ENCODE measurements around the gene LRCH1. TPM values are rescaled to one million over a fixed set of nuclear protein-coding genes. Genes with fewer than 3 reads are reported as not detected.

The LRCH1 gene
- total and polyA plus RNA-seq, 2 donors (not counting 1 experiment from before 2014, with no cell fraction given): 12.0 to 12.4 TPM

- no peak overlapping the region for H3K27ac ChIP-seq (ENCODE audit: insufficient read depth, low read length)
- no peak for DNase-seq (ENCODE audit: low read depth in 2 of 2)
- H3K4me1 ChIP-seq (ENCODE audit: control insufficient read depth, extremely low read depth, insufficient read depth, low read length): peaks cover 4% of the 10 kb centered on the region
- H3K4me3 ChIP-seq (replicated peaks in 1 of 4; ENCODE audit: control extremely low read depth in 1 of 4, insufficient read depth in 1 of 4, low read depth in 3 of 4, low read length in 4 of 4): no peak overlapping the region
- H3K27me3 ChIP-seq (ENCODE audit: control insufficient read depth, insufficient read depth, low read length): no peaks in the 10 kb centered on the region
- no peak overlapping the region for H2AFZ ChIP-seq (ENCODE audit: low read length)
- TF ChIP-seq EZH2 (IDR thresholded peaks at IDR 0.05; ENCODE audit: low read length, missing control alignments): no peak
- TF ChIP-seq, protein P1, sequence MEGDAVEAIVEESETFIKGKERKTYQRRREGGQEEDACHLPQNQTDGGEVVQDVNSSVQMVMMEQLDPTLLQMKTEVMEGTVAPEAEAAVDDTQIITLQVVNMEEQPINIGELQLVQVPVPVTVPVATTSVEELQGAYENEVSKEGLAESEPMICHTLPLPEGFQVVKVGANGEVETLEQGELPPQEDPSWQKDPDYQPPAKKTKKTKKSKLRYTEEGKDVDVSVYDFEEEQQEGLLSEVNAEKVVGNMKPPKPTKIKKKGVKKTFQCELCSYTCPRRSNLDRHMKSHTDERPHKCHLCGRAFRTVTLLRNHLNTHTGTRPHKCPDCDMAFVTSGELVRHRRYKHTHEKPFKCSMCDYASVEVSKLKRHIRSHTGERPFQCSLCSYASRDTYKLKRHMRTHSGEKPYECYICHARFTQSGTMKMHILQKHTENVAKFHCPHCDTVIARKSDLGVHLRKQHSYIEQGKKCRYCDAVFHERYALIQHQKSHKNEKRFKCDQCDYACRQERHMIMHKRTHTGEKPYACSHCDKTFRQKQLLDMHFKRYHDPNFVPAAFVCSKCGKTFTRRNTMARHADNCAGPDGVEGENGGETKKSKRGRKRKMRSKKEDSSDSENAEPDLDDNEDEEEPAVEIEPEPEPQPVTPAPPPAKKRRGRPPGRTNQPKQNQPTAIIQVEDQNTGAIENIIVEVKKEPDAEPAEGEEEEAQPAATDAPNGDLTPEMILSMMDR (conservative IDR thresholded peaks at IDR 0.05 in 1 of 2, IDR thresholded peaks at IDR 0.05 in 1 of 2; ENCODE audit: low read depth in 1 of 2, low read length in 2 of 2): no peak
- H4K20me1 ChIP-seq (ENCODE audit: control insufficient read depth, extremely low read depth, insufficient read depth, low read length): no peaks in the 10 kb centered on the region
- no peak overlapping the region for H3K4me2 ChIP-seq (ENCODE audit: extremely low read depth, insufficient read depth, low read length)
- H3K36me3 ChIP-seq (ENCODE audit: control insufficient read depth, insufficient read depth, low read length): no peaks in the 10 kb centered on the region
- no peaks in the 10 kb centered on the region for H3K79me2 ChIP-seq (ENCODE audit: control insufficient read depth, insufficient read depth, low read length)
- no peak overlapping the region for H3K9ac ChIP-seq (ENCODE audit: insufficient read depth, low read length)
- H3K9me3 ChIP-seq (ENCODE audit: control insufficient read depth, insufficient read depth, low read depth, low read length): no peaks in the 10 kb centered on the region
Measured at GRCh38 chr13:46660857-46661256, 107.9 kb downstream of the LRCH1 start.

DNA sequence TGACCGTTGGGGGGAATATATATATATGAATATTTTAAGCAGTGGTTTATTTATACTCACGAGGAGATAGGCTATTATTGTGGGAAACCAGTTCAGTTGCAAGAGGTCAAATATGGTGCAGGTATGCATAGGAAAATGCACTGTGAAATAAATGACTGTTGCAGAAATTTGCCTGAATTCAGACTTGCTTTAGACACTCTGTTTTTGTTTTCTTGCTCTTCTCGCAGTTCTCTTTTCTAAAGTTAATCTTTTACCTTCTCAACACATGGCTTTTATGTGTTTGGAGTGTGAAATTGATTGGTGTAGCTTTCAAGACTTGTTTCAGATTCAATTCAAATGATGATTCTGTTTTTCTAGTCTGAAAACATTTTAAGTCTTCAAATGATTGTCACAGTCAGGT, 109.7 kb downstream of the LRCH1 start:
- no peak for DNase-seq (ENCODE audit: low read depth in 2 of 2)
- no peaks in the 10 kb centered on the region for H3K9me3 ChIP-seq (ENCODE audit: control insufficient read depth, insufficient read depth, low read depth, low read length)
- H3K36me3 ChIP-seq (ENCODE audit: control insufficient read depth, insufficient read depth, low read length): no peaks in the 10 kb centered on the region
- no peak overlapping the region for H3K9ac ChIP-seq (ENCODE audit: insufficient read depth, low read length)
- H3K4me2 ChIP-seq (ENCODE audit: extremely low read depth, insufficient read depth, low read length): no peak overlapping the region
- TF ChIP-seq, protein P1 (conservative IDR thresholded peaks at IDR 0.05 in 1 of 2, IDR thresholded peaks at IDR 0.05 in 1 of 2; ENCODE audit: low read depth in 1 of 2, low read length in 2 of 2): no peak
- TF ChIP-seq EZH2 (IDR thresholded peaks at IDR 0.05; ENCODE audit: low read length, missing control alignments): no peak
- H4K20me1 ChIP-seq (ENCODE audit: control insufficient read depth, extremely low read depth, insufficient read depth, low read length): no peaks in the 10 kb centered on the region
- no peak overlapping the region for H3K27ac ChIP-seq (ENCODE audit: insufficient read depth, low read length)
- H3K4me1 ChIP-seq (ENCODE audit: control insufficient read depth, extremely low read depth, insufficient read depth, low read length): peaks cover 5% of the 10 kb centered on the region
- H3K27me3 ChIP-seq (ENCODE audit: control insufficient read depth, insufficient read depth, low read length): no peaks in the 10 kb centered on the region
- H3K79me2 ChIP-seq (ENCODE audit: control insufficient read depth, insufficient read depth, low read length): no peaks in the 10 kb centered on the region
- no peak overlapping the region for H3K4me3 ChIP-seq (replicated peaks in 1 of 4; ENCODE audit: control extremely low read depth in 1 of 4, insufficient read depth in 1 of 4, low read depth in 3 of 4, low read length in 4 of 4)
- no peak overlapping the region for H2AFZ ChIP-seq (ENCODE audit: low read length)

DNA sequence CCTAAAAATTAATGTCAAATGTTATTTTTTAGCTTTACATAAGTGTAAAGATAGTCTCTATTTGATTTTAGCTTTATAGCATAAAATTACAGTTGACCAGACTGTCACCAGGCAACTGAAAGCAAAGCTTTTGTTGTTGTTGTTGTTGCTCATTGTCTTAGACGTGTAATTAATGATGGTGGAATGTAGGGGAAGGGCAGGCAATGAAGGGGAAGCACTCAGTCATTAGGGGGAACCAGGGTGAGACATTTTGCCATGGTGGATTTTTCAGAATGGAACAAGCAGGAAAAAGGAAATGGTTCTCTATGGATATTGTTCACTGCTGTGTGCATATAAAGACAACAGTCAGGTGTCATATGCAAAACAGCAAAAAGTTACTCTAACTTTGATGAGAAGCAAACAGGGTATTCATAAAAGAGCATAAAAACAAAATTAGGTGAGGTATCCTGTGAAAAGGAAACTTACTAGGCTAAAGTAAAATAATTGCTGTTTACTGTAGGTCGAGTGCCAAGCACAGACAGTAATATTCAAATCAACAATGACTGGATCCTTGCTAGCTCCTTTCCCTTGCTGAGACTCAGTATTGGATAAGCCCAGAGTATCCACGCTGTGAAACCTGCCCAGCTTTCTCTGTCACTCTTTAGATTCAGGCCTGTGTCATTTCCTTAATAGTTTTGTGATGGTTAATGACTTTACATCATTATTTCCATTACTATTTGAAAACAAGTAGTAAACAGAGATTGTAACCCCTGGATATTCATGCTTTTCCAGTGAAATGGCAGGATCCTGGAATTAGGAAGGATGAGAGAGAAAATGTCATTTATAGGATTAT, 110.5 kb downstream of the LRCH1 start:
- Histone ChIP-seq H3K9me3 (ENCODE audit: control insufficient read depth, insufficient read depth, low read depth, low read length) (no peaks in the 10 kb centered on the region), H3K27ac (ENCODE audit: insufficient read depth, low read length) (no peak overlapping the region), H3K4me3 (replicated peaks in 1 of 4; ENCODE audit: control extremely low read depth in 1 of 4, insufficient read depth in 1 of 4, low read depth in 3 of 4, low read length in 4 of 4) (no peak overlapping the region), H3K9ac (ENCODE audit: insufficient read depth, low read length) (no peak overlapping the region), H3K79me2 (ENCODE audit: control insufficient read depth, insufficient read depth, low read length) (no peaks in the 10 kb centered on the region), H3K4me2 (ENCODE audit: extremely low read depth, insufficient read depth, low read length) (no peak overlapping the region), H4K20me1 (ENCODE audit: control insufficient read depth, extremely low read depth, insufficient read depth, low read length) (no peaks in the 10 kb centered on the region), H3K27me3 (ENCODE audit: control insufficient read depth, insufficient read depth, low read length) (no peaks in the 10 kb centered on the region), H3K4me1 (ENCODE audit: control insufficient read depth, extremely low read depth, insufficient read depth, low read length) (peaks cover 5% of the 10 kb centered on the region), H2AFZ (ENCODE audit: low read length) (no peak overlapping the region), H3K36me3 (ENCODE audit: control insufficient read depth, insufficient read depth, low read length) (no peaks in the 10 kb centered on the region)
- no peak for DNase-seq (ENCODE audit: low read depth in 2 of 2)
- TF ChIP-seq EZH2 (IDR thresholded peaks at IDR 0.05; ENCODE audit: low read length, missing control alignments): no peak

Measured in fibroblast of lung (primary cell).